ENCODE data around the gene VSIG1.

The VSIG1 gene

DNA sequence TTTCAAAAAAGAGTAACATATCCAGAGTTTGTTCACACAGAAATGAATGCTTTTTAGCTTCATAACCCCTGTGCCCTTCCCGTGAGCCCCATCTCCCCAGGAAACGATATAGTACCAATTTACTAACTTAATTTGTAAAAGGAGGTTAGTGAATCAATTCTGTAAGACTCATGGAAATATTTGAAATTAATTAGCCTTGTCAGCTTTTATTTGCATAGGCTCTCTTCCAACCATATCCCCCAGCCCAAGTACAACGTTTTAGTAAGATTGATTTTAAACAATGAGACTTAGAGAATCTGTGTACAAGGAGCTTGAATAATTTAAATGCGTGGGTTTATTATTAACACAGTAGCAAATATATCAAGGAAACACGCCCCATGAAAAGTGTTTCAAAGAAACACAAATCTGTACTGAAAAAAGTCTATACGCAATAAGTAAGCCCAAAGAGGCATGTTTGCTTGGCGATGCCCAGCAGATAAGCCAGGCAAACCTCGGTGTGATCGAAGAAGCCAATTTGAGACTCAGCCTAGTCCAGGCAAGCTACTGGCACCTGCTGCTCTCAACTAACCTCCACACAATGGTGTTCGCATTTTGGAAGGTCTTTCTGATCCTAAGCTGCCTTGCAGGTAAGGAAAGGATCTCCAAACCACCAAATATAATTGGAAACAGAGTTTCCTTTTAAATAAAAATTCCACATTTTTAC is at the start of gene VSIG1:
Gene VSIG1 (plus strand): TSS at position 512 of the 703 bp plus-strand sequence. CDS start 66 bp downstream, at position 578.
- no peak for DNase-seq

DNA sequence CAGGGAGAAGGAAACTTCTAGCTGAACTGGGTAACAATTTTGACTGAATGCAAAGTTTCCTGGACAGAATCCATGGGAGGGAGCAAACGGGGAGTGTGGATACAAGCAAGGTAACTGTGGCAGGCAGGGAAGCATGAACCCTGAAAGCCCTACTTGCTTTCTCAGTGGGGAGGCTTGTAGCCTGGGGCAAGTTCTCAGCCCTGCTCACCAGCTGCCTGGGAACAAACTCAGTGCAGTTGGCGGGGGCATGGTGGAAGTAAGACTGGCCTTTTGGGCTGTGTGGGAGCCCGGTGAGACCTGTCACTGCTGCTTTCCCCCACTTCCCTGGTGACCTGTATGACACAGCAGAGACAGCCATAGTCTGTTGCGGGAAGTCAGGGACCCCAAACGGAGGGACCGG is 48.7 kb upstream of the VSIG1 start:
- no peak for DNase-seq

DNA sequence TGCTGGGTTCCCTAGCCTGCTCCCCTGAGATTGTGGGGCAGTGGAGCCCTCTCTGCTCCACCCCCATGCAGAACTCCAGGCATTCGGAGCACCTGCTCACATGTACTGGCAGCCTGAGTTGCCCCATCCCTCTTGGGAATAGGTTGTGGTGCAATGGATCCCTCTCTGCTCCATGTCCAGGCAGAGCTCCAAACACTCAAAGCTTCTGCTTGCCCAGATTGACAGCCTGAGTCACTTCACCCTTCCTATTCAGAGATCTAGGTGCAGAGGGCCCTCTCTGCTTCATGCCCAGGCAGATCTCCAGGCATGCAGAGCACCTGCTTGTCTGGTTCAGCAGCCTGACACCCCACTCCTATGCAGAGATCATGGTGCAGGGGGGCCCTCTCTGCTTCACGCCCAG is 44.1 kb upstream of the VSIG1 start:
- DNase-seq = no peak

DNA sequence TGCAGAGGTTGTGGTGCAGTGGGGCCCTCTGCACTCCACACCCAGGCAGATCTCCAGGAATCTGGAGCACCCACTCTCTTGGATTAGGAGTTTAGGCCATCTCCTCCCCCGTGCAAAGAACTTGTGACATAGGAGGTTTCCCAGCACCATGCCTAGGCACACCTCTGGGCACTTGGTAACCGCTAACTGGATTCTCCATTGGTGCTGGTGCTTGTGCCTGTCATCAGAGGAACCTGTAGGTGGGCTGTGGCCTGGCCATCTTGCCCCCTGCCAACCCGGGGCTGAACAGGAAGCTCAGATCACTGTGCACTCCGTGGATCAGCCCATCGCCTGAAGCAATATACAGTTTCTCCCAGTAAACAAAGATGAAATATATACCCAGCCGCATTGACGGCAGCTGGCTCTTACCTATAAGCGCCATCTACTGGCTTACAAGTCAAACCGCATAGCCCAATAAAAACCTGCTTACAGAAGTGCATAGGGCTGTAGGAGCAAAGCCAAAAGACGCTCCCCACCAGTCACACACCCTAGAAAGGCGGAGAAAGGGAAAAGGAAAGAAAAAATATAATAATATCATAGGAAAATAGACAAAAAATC is 43.5 kb upstream of the VSIG1 start:
- DNase-seq = peak; percentile 33

DNA sequence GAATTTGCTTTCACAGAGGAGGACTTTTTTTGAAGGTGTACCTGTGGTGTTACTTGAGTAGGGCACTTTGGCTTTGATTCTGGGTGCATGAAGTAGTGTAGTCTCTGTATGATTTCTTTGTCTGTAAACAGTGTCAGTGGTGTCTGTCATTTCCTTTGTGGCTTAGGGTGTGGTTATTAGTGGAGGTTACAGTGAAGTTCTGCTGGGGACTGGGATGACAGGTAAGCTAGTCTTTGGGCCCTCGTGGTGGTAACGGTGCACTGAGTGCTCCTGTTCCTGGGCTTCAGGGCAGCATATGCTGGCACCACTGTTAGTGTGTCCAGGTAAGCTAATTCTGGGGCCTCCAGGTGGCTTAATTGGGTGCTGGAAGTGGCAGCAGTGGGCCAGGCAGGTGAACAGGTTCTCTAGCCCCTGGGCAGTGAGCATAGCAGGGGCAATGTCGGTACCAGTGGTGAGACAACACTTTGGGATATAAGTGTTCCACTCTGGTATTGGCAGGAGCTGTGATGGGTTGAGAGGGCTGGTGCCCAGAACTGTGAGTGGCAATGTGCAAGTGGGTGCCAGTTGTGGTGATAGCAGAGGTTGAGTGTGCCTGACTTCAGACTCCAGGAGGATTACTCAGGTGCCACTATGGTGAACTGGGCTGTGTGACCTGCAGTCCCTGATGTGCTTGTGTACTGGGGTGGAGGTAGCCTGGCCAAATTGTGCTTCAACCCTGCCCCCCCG is 26.0 kb upstream of the VSIG1 start:
- no peak for DNase-seq

- DNase-seq = no peak
Measured at GRCh38 chrX:108019382-108019875, 25.4 kb upstream of the VSIG1 start.

- DNase-seq = no peak
Measured at GRCh38 chrX:108020631-108021030, 24.2 kb upstream of the VSIG1 start.

- no peak for DNase-seq
Measured at GRCh38 chrX:108022491-108023089, 22.3 kb upstream of the VSIG1 start.

- no peak for DNase-seq
Measured at GRCh38 chrX:108025376-108025775, 19.5 kb upstream of the VSIG1 start.

DNA sequence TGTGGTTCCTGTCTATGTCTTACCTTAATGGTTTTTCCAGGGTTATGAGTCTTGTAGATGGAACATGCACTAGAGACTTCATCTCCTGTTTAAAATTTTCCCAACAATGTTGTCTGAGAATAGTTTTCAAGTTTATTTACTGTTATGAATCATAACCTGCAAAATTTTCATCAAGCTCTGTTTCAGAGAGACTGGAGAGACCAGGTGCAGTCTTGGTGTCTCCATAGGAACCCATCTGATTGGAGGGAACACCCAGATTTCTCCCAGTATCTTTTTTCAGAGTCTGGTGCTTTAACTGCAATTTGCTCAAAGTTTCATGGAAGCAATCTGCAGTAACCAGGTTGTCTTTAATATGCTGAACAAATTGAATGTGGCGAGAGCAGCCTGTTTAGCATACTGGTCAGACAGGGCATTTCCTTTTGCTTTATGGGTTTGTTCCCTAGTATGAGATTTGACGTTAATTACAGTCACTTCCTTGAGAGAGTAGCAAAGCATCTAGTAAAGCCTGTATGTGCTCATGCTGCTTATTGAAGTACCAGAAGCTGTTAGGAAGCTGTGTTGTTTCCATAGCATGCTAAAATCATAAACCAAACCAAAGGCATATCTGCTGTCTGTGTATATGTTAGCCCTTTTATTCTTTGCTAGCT is 18.8 kb upstream of the VSIG1 start:
- DNase-seq = no peak

- DNase-seq = no peak
Measured at GRCh38 chrX:108028854-108029253, 16.0 kb upstream of the VSIG1 start.

- no peak for DNase-seq
Measured at GRCh38 chrX:108029928-108030711, 14.7 kb upstream of the VSIG1 start.

DNA sequence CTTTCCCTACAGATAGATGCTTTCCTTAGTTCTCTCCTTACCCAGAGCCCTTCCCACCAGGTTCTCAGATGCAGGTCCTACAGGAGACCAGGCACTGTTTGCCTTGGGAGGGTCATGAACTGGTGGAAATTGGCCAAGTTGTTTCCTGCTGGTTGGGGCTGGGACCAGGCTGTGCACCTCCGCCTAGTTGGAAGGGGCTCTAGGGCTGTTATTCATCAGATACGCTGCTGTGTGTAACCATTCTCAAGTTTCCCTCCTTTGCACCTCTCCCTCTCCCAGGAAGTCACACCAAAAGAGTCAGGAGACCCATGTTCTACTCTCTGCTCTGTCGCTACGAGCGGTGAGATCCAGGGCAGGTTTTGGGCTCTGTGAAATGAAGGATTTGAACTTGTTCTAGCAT is 11.9 kb upstream of the VSIG1 start:
- DNase-seq = no peak

DNA sequence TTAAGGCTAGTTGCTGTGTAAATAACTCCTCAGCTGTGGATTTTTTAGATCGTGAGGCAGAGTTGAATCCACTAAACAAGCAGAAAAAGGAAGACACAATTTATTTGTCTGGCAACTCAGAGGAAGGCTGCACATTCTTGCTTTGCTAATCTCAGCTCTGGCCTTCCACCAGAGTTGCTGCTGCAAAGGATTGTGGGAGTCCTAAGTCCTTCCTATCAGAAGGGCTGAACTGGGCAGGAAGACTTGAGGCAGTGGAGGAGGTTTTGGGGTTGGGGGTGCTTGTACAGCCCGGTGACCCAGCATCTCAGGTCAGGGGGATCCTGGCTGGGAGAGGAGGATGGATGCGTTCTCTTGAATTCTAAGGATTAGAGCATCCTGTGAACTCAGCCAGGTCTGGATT is 11.0 kb upstream of the VSIG1 start:
- no peak for DNase-seq

- no peak for DNase-seq
Measured at GRCh38 chrX:108034725-108035124, 10.1 kb upstream of the VSIG1 start.

DNA sequence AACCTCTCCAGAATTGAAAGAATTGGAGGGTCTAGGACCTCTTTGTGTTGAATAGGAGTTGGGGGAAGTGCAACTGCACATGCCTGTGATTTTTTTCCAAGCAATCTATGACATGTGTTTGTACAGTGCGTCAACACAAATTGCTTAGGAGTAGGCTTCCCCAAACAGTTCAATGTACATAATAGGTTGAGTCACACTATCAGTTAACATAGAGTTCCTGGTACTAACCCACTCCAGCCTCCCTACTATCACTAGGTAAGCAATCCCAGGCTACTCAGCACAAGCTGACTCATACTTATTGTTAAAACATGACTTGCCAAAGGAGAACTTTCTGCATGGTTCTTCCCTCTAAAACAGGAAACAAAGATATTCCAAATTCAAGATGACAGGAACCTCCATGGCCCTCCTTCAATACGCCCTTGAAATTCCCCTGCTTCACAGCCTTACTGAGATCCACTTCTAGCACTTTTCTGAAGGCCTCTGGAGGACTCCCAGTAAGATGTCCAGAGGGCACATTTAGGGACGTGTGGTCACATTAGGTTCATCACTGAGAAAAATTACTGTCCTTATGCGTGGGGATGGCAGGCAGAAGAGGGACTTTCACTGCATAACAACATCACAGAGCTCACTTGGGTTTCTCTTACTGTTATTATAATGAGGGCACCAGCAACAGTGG is 8.4 kb upstream of the VSIG1 start:
- no peak for DNase-seq

GRCh38 chrX:108049649-108050048 is 4.8 kb downstream of the VSIG1 start:
- no peak for DNase-seq

- DNase-seq = no peak
Measured at GRCh38 chrX:108053218-108053617, 8.4 kb downstream of the VSIG1 start.

DNA sequence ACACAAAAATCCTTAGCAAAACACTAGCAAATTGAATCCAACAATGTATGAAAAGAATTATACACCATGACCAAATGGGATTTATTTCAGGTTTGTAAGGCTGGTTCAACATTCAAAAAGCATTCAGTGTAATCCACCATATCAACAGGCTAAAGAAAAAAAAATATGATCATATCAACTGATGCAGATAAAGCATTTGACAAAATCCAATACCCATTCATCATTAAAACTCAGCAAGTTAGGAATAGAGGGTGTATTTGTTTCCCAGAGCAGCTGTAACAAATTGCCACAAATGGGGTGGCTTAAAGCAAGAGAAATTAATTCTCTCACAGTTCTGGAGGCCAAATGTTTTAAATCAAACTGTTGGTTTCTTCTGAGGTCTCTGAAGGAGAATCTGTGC is 10.7 kb downstream of the VSIG1 start:
- DNase-seq = no peak

DNA sequence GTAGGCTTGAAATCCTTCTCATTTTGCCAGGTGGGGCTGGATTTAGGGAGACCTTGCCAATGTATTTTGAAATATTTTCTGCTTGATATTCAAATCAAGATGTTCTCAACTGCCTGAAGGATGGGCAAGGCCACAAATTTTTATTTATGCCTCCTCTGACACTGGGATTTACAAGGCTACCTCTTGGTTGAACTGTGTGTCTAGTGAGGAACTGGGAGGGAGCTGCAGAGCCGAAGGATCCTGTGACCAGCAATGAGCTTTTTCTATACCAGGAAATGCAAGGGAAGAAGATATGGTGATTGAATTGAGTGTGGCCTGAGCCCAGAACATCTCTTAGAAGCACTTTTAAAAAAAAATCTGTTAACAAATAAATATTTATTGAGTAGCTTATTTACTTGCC is 14.9 kb downstream of the VSIG1 start:
- no peak for DNase-seq

- no peak for DNase-seq
Measured at GRCh38 chrX:108064001-108064400, 19.1 kb downstream of the VSIG1 start.

DNA sequence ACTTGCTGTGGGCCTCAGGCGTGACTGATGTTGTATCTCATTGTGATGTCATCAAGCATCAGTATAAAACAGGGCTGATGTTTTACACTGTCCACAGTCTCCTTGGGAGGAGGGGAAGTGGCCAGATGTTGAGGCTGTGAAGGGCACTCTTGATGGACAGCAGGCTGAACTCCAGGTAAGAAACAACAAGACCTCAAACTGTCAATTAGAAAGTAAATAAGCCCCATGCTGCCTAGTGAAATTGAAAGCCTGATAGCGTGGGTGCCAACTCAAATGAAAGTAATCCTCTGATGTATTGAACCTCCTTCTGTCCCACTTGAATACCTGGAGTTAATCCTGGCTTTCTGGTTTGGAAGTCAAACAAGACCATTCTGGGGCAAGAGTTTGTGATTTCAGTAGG is 19.7 kb downstream of the VSIG1 start:
- DNase-seq = no peak
